GM12873 (cell line): ENCODE data around the gene C22orf23.
A peak's percentile ranks its signal among the peaks of the same experiment; 100 is the strongest.

ENCODE experiments used
- CTCF ChIP-seq: IDR thresholded peaks from 2 replicates; pipeline ENCODE4 v1.5.1; 2012; ENCODE audit warnings: low read depth, mild to moderate bottlenecking, moderate library complexity, low read length, control low read depth; ENCODE audit not compliant: insufficient read depth; ENCODE audit errors: missing control alignments

Gene C22orf23

GRCh38 chr22:37953437-37954179 lies at the start of gene C22orf23, which contains the start of gene POLR2F:
Gene C22orf23, minus strand, starts transcription at chr22:37953601. Its CDS starts 452 bp downstream, at chr22:37953149.
Gene POLR2F, plus strand, starts transcription at chr22:37953699. Its CDS starts 89 bp downstream, at chr22:37953788.
- TF ChIP-seq CTCF: peak; percentile 17

- TF ChIP-seq CTCF: no peak
Measured at GRCh38 chr22:37999640-38000272, 46.4 kb upstream of the C22orf23 start.

GRCh38 chr22:37999236-37999635 lies 45.8 kb upstream of the C22orf23 start:
- no peak for TF ChIP-seq CTCF

GRCh38 chr22:37998543-37998942 lies 45.1 kb upstream of the C22orf23 start:
- TF ChIP-seq CTCF: no peak

- TF ChIP-seq CTCF: peak; percentile 10
Measured at GRCh38 chr22:37996515-37997246, 43.3 kb upstream of the C22orf23 start.

GRCh38 chr22:37996079-37996478 lies 42.7 kb upstream of the C22orf23 start:
- TF ChIP-seq CTCF: no peak

- TF ChIP-seq CTCF: no peak
Measured at GRCh38 chr22:37995460-37995859, 42.1 kb upstream of the C22orf23 start.
